Ishikawa (cell line): ENCODE data around the gene NR2F1.

ENCODE experiments used
- CEBPB ChIP-seq: IDR thresholded peaks from 2 replicates; pipeline ENCODE4 v1.6.1; 2012
- CREB1 ChIP-seq: IDR thresholded peaks from 2 replicates; pipeline ENCODE4 v1.6.1; 2012; ENCODE audit warnings: low read depth
- EGR1 ChIP-seq: IDR thresholded peaks from 2 replicates; pipeline ENCODE4 v1.6.1; 2012
- EP300 ChIP-seq: IDR thresholded peaks from 2 replicates; pipeline ENCODE4 v1.6.1; 2012; ENCODE audit warnings: borderline replicate concordance
- FOXM1 ChIP-seq: IDR thresholded peaks from 2 replicates; pipeline ENCODE4 v1.6.1; 2012; ENCODE audit warnings: low read depth, borderline replicate concordance
- NFIC ChIP-seq: IDR thresholded peaks from 2 replicates; pipeline ENCODE4 v1.6.1; 2012
- RAD21 ChIP-seq: IDR thresholded peaks from 2 replicates; pipeline ENCODE4 v1.6.1; 2012; ENCODE audit warnings: low read depth
- TEAD4 ChIP-seq: IDR thresholded peaks from 2 replicates; pipeline ENCODE4 v1.6.1; 2012
- YY1 ChIP-seq: IDR thresholded peaks from 2 replicates; pipeline ENCODE4 v1.6.1; 2012; ENCODE audit warnings: low read depth
- ZBTB7A ChIP-seq: IDR thresholded peaks from 2 replicates; pipeline ENCODE4 v1.6.1; 2012; ENCODE audit warnings: low read depth
- TF ChIP-seq, protein P1 (sequence below): IDR thresholded peaks from 2 replicates; pipeline ENCODE4 v1.6.1; 2012
- TF ChIP-seq, protein P2 (sequence below): IDR thresholded peaks from 2 replicates; pipeline ENCODE4 v1.6.1; 2012
- TF ChIP-seq, protein P3 (sequence below): IDR thresholded peaks from 2 replicates; pipeline ENCODE4 v1.6.1; 2012; ENCODE audit warnings: low read depth, mild to moderate bottlenecking

Gene NR2F1

DNA sequence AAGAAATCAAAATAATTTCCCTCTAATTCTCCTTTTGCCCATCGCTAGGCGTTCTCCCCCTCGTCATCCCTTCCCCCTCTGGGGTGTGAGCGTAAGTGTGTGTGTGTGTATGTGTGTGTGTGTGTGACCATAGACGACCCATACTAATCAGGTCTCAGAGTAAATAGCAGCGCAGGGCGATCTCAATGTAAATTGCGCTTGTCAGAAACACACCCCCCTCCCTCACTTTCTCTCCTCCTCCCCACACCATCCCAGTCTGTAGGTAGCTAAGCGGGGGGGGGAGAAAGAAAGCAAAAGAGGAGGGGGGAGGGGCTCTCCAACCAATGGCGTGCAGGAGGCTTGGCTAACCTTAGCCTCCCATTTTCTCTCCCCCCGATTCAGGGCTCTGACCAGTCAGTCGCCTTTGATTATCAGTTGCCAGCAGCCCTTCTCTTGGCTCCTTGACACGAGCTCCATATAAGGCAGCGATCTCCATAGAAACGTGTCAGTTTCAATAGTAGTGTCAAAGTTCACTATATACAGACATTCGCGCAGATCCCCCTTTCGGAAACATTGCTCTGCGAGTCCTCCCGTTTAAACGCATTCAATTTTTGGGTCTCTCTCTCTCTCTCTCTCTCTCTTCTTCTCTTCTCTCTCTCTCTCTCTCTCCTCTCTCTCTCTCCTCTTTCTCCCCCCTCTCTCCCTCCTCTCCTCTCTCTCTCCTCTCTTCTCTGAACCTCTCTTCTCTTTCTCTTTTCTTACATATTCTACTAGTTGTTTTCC lies at the start of gene NR2F1:
Gene NR2F1 (plus strand): TSS at position 546 of the 762 bp plus-strand sequence. CDS start 1,802 bp downstream, outside the sequence.
- TF ChIP-seq TEAD4 (peak; percentile 11; the same call in 1 of the 2 replicates), RAD21 (no peak), YY1 (0 out of 2 replicates have a peak, but pooled peaks have one; percentile 24), EP300 (0 out of 2 replicates have a peak, but pooled peaks have one; percentile 10)

DNA sequence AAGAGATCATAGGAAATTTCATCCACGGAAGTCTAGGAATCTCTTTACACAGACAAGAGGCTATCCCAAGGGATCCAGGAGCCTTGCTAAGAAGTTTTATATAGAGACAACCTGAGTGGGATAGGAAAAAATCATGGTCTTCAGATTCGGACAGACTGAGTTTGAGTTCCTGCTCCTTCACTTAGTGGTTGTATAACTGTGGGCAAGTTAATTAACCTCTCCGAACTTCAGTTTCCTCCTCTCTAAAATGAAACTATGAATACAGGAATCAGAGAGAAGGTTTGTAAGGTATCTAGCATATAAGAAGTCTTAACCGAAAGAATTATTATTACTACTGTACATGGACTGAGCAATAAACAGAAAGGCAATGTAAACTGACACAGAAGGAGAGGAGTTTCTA lies 37.1 kb upstream of the NR2F1 start:
- TF ChIP-seq, protein P1, sequence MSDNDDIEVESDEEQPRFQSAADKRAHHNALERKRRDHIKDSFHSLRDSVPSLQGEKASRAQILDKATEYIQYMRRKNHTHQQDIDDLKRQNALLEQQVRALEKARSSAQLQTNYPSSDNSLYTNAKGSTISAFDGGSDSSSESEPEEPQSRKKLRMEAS = no peak
- TF ChIP-seq EGR1 (no peak), NFIC (no peak), CEBPB (no peak)
- TF ChIP-seq, protein P2, sequence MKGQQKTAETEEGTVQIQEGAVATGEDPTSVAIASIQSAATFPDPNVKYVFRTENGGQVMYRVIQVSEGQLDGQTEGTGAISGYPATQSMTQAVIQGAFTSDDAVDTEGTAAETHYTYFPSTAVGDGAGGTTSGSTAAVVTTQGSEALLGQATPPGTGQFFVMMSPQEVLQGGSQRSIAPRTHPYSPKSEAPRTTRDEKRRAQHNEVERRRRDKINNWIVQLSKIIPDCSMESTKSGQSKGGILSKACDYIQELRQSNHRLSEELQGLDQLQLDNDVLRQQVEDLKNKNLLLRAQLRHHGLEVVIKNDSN = no peak
- TF ChIP-seq, protein P3, sequence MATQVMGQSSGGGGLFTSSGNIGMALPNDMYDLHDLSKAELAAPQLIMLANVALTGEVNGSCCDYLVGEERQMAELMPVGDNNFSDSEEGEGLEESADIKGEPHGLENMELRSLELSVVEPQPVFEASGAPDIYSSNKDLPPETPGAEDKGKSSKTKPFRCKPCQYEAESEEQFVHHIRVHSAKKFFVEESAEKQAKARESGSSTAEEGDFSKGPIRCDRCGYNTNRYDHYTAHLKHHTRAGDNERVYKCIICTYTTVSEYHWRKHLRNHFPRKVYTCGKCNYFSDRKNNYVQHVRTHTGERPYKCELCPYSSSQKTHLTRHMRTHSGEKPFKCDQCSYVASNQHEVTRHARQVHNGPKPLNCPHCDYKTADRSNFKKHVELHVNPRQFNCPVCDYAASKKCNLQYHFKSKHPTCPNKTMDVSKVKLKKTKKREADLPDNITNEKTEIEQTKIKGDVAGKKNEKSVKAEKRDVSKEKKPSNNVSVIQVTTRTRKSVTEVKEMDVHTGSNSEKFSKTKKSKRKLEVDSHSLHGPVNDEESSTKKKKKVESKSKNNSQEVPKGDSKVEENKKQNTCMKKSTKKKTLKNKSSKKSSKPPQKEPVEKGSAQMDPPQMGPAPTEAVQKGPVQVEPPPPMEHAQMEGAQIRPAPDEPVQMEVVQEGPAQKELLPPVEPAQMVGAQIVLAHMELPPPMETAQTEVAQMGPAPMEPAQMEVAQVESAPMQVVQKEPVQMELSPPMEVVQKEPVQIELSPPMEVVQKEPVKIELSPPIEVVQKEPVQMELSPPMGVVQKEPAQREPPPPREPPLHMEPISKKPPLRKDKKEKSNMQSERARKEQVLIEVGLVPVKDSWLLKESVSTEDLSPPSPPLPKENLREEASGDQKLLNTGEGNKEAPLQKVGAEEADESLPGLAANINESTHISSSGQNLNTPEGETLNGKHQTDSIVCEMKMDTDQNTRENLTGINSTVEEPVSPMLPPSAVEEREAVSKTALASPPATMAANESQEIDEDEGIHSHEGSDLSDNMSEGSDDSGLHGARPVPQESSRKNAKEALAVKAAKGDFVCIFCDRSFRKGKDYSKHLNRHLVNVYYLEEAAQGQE = no peak

DNA sequence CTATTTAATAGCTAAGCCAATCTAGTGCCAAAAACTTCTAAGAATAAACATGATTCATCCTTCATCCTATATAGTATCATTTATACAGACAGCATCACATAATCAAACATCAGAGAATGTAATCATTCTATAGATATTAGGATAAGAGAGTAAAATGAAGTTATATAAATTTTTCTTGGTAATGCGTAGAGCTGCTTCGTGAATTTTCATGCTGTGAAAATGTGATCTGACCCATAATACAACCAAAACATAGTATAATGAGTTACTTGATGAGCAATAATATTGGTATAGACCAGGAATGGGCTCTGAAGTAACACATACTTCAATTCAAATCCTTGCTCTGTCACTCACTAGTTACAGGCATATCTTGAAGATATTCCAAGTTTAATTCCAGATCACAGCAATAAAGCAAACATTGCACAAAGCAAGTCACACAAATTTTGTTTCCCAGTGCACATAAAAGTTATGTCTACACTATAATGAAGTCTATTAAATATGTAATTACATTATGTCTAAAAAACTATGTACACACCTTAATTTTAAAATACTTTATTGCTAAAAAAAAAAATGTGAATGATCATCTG lies 25.9 kb upstream of the NR2F1 start:
- no peak for TF ChIP-seq EGR1
- TF ChIP-seq, protein P2 = no peak
- no peak for TF ChIP-seq TEAD4
- TF ChIP-seq RAD21 = no peak
- no peak for TF ChIP-seq FOXM1
- no peak for TF ChIP-seq EP300
- no peak for TF ChIP-seq YY1
- TF ChIP-seq, protein P1 = no peak
- TF ChIP-seq CREB1 = no peak
- TF ChIP-seq CEBPB = no peak
- TF ChIP-seq NFIC = no peak
- TF ChIP-seq, protein P3 = no peak

DNA sequence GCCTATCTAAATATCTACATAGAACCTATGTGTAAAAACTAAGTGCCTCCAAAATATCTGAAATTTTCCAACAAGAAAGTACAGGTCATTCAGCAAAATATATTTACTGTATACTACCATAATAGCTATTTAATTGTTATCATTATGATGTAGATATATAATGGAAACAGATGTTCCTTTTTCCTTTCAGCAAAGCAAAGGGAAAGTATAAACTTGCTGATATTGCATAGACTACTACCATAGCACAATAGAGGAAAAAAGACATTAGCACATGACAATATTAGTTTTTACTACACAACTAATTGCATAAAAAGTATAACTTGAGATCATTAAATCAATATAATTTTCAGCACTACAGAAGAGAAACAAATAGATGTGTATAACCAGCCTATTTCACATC lies 16.9 kb upstream of the NR2F1 start:
- TF ChIP-seq CEBPB (no peak), TEAD4 (no peak), CREB1 (no peak), RAD21 (no peak), ZBTB7A (no peak), EGR1 (no peak), EP300 (no peak), FOXM1 (no peak), NFIC (no peak)
- TF ChIP-seq, protein P2 = no peak
- TF ChIP-seq, protein P3 = no peak
- TF ChIP-seq, protein P1 = no peak
